H1 (cell line): Measurements from ENCODE around the gene SPTBN4. TPM values are rescaled to one million over a fixed set of nuclear protein-coding genes. Genes with fewer than 3 reads are reported as not detected.

Experiments
- CTCF ChIA-PET: fragments of 300-600 bp; sonication (Branson Sonifier 250); formaldehyde crosslinking; loops from one replicate; lab custom pipeline; 2021; ENCODE audit not compliant: partially characterized antibody; lab: Charles Lee
- POLR2A ChIA-PET: fragments of 300-600 bp; sonication (Branson Sonifier 250); formaldehyde crosslinking; loops from one replicate; lab custom pipeline; 2021; ENCODE audit warnings: inconsistent platforms; ENCODE audit not compliant: partially characterized antibody; lab: Charles Lee
- DNase-seq, 2 experiments: peaks; one replicate each; pipeline versions ENCODE4 v3.0.0 to v3.0.0-alpha.2; 2010 to 2022; ENCODE audit warnings: low spot score in 2 of 2, low read depth in 1 of 2, mixed read lengths in 1 of 2
- FAIRE-seq: peaks from 2 replicates; lab custom pipeline; 2011; peaks lifted over from hg19 to GRCh38; lab: Jason Lieb, UNC
- H2AFZ ChIP-seq: 2 replicates; pipeline ENCODE4 v1.8.1; 2012; ENCODE audit warnings: low read length, inconsistent platforms
- H2AK5ac ChIP-seq: 2 replicates; pipeline ENCODE4 v1.6.1; 2013; ENCODE audit warnings: low read depth, low read length
- H2BK120ac ChIP-seq: replicated peaks from 2 replicates; pipeline ENCODE3; 2013; ENCODE audit warnings: low read depth, low read length, inconsistent platforms
- H2BK12ac ChIP-seq: 2 replicates; pipeline ENCODE4 v1.6.1; 2013; ENCODE audit warnings: low read depth, low read length
- H2BK15ac ChIP-seq: 2 replicates; pipeline ENCODE4 v1.6.1; 2013; ENCODE audit warnings: low read length
- H2BK20ac ChIP-seq: 2 replicates; pipeline ENCODE4 v1.6.1; 2013; ENCODE audit warnings: low read length
- H2BK5ac ChIP-seq: 2 replicates; pipeline ENCODE4 v1.6.1; 2013; ENCODE audit warnings: low read depth, low read length
- H3K14ac ChIP-seq: 2 replicates; pipeline ENCODE4 v1.6.1; 2013; ENCODE audit warnings: inconsistent platforms; ENCODE audit not compliant: insufficient read length
- H3K18ac ChIP-seq: 2 replicates; pipeline ENCODE4 v1.6.1; 2013; ENCODE audit warnings: low read length; ENCODE audit errors: extremely low read depth
- H3K23ac ChIP-seq: 2 replicates; pipeline ENCODE4 v1.6.1; 2013; ENCODE audit warnings: inconsistent platforms; ENCODE audit not compliant: insufficient read length
- H3K23me2 ChIP-seq: 2 replicates; pipeline ENCODE4 v1.6.1; 2013; ENCODE audit warnings: low read depth, low read length
- H3K27ac ChIP-seq: 2 replicates; pipeline ENCODE4 v1.6.1; 2011; ENCODE audit warnings: low read depth, low read length, inconsistent platforms
- H3K27me3 ChIP-seq, 4 experiments: replicated peaks in 1 of 4; 1 replicate in 1 of 4; 2 replicates in 3 of 4; pipeline versions ENCODE4 v1.6.1 to v1.8.1; 2011 to 2013; ENCODE audit warnings: low read length in 3 of 4, mild to moderate bottlenecking in 3 of 4, inconsistent platforms in 2 of 4, mixed read lengths in 2 of 4, moderate library complexity in 1 of 4; ENCODE audit not compliant: control insufficient read depth in 3 of 4, insufficient read depth in 3 of 4; ENCODE audit errors: extremely low read depth in 1 of 4
- H3K36me3 ChIP-seq, 4 experiments: 2 replicates each; pipeline versions ENCODE4 v1.6.1 to v1.8.1; 2011 to 2013; ENCODE audit warnings: mild to moderate bottlenecking in 4 of 4, low read length in 3 of 4, moderate library complexity in 2 of 4, control low read depth in 1 of 4, inconsistent platforms in 1 of 4; ENCODE audit not compliant: insufficient read depth in 4 of 4, control insufficient read depth in 2 of 4
- H3K4ac ChIP-seq: replicated peaks from 2 replicates; pipeline ENCODE3; 2013; ENCODE audit warnings: low read length, low read depth, mixed read lengths, inconsistent platforms; ENCODE audit not compliant: insufficient read length
- H3K4me1 ChIP-seq, 4 experiments: replicated peaks in 1 of 4; 1 replicate in 1 of 4; 2 replicates in 3 of 4; pipeline versions ENCODE4 v1.6.1 to v1.8.1; 2011 to 2013; ENCODE audit warnings: low read length in 3 of 4, inconsistent platforms in 2 of 4, mixed read lengths in 1 of 4; ENCODE audit not compliant: insufficient read depth in 4 of 4, control insufficient read depth in 3 of 4
- H3K4me2 ChIP-seq, 2 experiments: 2 replicates each; pipeline versions ENCODE4 v1.6.1 to v1.8.1; 2011 to 2013; ENCODE audit warnings: low read depth in 2 of 2, low read length in 2 of 2, control low read depth in 1 of 2, inconsistent platforms in 1 of 2, mild to moderate bottlenecking in 1 of 2; ENCODE audit not compliant: insufficient read depth in 1 of 2
- H3K4me3 ChIP-seq, 4 experiments: fragments of 200-600, 300-600 bp in 1 of 4; sonication (generic), shearing (Covaris generic), sonication (Bioruptor Twin) in 1 of 4; 2 replicates each; pipeline versions ENCODE4 v1.5.1 to v1.8.1; 2011 to 2016; ENCODE audit warnings: low read length in 4 of 4, low read depth in 3 of 4, control low read depth in 2 of 4, inconsistent platforms in 2 of 4, mild to moderate bottlenecking in 2 of 4, mixed read lengths in 1 of 4, moderate library complexity in 1 of 4; ENCODE audit not compliant: insufficient read depth in 2 of 4; ENCODE audit errors: extremely low read depth in 1 of 4
- H3K56ac ChIP-seq: replicated peaks from 2 replicates; pipeline ENCODE3; 2013; ENCODE audit warnings: low read depth, mild to moderate bottlenecking, mixed read lengths, low read length, inconsistent platforms; ENCODE audit not compliant: insufficient read length
- H3K79me1 ChIP-seq: 2 replicates; pipeline ENCODE4 v1.6.1; 2013; ENCODE audit warnings: low read depth, low read length, control low read depth
- H3K79me2 ChIP-seq, 2 experiments: 2 replicates each; pipeline versions ENCODE4 v1.6.1 to v1.8.1; 2012 to 2013; ENCODE audit warnings: low read length in 2 of 2, mild to moderate bottlenecking in 2 of 2, inconsistent platforms in 1 of 2; ENCODE audit not compliant: insufficient read depth in 2 of 2, control insufficient read depth in 1 of 2
- H3K9ac ChIP-seq, 4 experiments: replicated peaks in 1 of 4; 1 replicate in 1 of 4; 2 replicates in 3 of 4; pipeline versions ENCODE4 v1.6.1 to v1.8.1; 2011 to 2013; ENCODE audit warnings: low read depth in 3 of 4, low read length in 3 of 4, control low read depth in 2 of 4, mild to moderate bottlenecking in 2 of 4, moderate library complexity in 2 of 4, inconsistent platforms in 1 of 4; ENCODE audit errors: extremely low read depth in 1 of 4
- H3K9me3 ChIP-seq, 2 experiments: 2 replicates each; pipeline versions ENCODE4 v1.6.1 to v1.8.1; 2012 to 2013; ENCODE audit warnings: mild to moderate bottlenecking in 2 of 2, moderate library complexity in 2 of 2, control low read depth in 1 of 2, inconsistent platforms in 1 of 2, low read depth in 1 of 2, low read length in 1 of 2, mixed read lengths in 1 of 2; ENCODE audit not compliant: insufficient read depth in 2 of 2
- H4K20me1 ChIP-seq, 2 experiments: replicated peaks in 1 of 2; 2 replicates each; pipeline versions ENCODE3 to v1.8.1; 2011 to 2013; ENCODE audit warnings: inconsistent platforms in 2 of 2, low read length in 2 of 2, mild to moderate bottlenecking in 1 of 2; ENCODE audit not compliant: insufficient read depth in 2 of 2, control insufficient read depth in 1 of 2
- H4K5ac ChIP-seq: 2 replicates; pipeline ENCODE4 v1.6.1; 2013; ENCODE audit warnings: low read length, low read depth, mixed read lengths, inconsistent platforms; ENCODE audit not compliant: insufficient read length
- H4K8ac ChIP-seq: 2 replicates; pipeline ENCODE4 v1.8.0; 2013; ENCODE audit warnings: mild to moderate bottlenecking, moderate library complexity, low read length, inconsistent platforms; ENCODE audit not compliant: insufficient read depth; ENCODE audit errors: extremely low read depth
- H4K91ac ChIP-seq: replicated peaks from 2 replicates; pipeline ENCODE3; 2013; ENCODE audit warnings: low read length, mixed read lengths, inconsistent platforms; ENCODE audit not compliant: insufficient read length
- CEBPB ChIP-seq: IDR thresholded peaks from 2 replicates; pipeline ENCODE4 v1.6.1; 2012; ENCODE audit warnings: low read depth, low read length
- HDAC2 ChIP-seq, 2 experiments: fragments of 300-600 bp in 1 of 2; sonication (generic) in 1 of 2; IDR thresholded peaks; 2 replicates each; pipeline ENCODE4 v1.6.1; 2011 to 2012; ENCODE audit warnings: low read depth in 2 of 2, low read length in 2 of 2, mild to moderate bottlenecking in 2 of 2, moderate library complexity in 2 of 2, borderline replicate concordance in 1 of 2, inconsistent platforms in 1 of 2
- NRF1 ChIP-seq: IDR thresholded peaks from 2 replicates; pipeline ENCODE4 v1.6.1; 2011; ENCODE audit warnings: mild to moderate bottlenecking, low read depth, low read length, improper control_type of control experiment
- TAF1 ChIP-seq: IDR thresholded peaks from 2 replicates; pipeline ENCODE4 v1.6.1; 2011; ENCODE audit warnings: mild to moderate bottlenecking, low read depth, low read length
- YY1 ChIP-seq: IDR thresholded peaks from 2 replicates; pipeline ENCODE4 v1.6.1; 2011; ENCODE audit warnings: low read depth, mild to moderate bottlenecking, low read length
- WGBS, 2 experiments: shearing (Covaris generic) in 1 of 2; methylation state at CpG; one replicate each; pipeline versions ENCODE4 v1.1.6 to v1.1.7; 2013 to 2015; ENCODE audit warnings: low lambda C conversion rate in 2 of 2, mixed read lengths in 2 of 2, inconsistent platforms in 1 of 2, low coverage in 1 of 2, missing lambda C conversion rate in 1 of 2; ENCODE audit not compliant: insufficient replicate concordance in 2 of 2, insufficient coverage in 1 of 2, insufficient read length in 1 of 2; ENCODE audit errors: extremely low coverage in 1 of 2, missing lambda C conversion rate in 1 of 2; 5-methylcytosine and 5-hydroxymethylcytosine counted together
- polyA plus RNA-seq, 7 experiments: library from polyadenylated mRNA; depleted of rRNA in 3 of 7; stranded (reverse) in 5 of 7; unstranded in 2 of 7; fragments of >200 nt in 5 of 7; fragments of 200-250 nt in 2 of 7; gene quantifications; 1 replicate in 5 of 7; 2 replicates in 1 of 7; 4 replicates in 1 of 7; pipeline versions ENCODE4 v1.2.1 to v1.2.3, GENCODE V29; 2011 to 2013; ENCODE audit warnings: missing spikeins in 2 of 7, mixed read lengths in 2 of 7
- total RNA-seq: library from RNA; stranded (reverse); fragmentation: NEBNext Ultra II Directional; extraction: Animal tissue kit (Norgen Biotek cat#: 25700); gene quantifications from 2 replicates; pipeline ENCODE4 v1.2.1, GENCODE V29; 2021

The SPTBN4 gene
- total and polyA plus RNA-seq, 2 of the 8 experiments (the other 6 are each of a cell fraction or from before 2014, with no cell fraction given), result 1.9 to 3.0 TPM

- H4K5ac ChIP-seq, result no peak overlapping the region
- peak overlapping the region; percentile 17; the same call in 1 of the 2 replicates for H2BK12ac ChIP-seq
- ChIA-PET POLR2A (interaction anchor here (0.6 kb wide), 1 partner anchor 11 kb away, joined by 3 read pairs; no protein-coding TSS in a partner anchor), CTCF (interaction anchor here (0.8 to 9.7 kb wide), 11 partner anchors 11 to 101 kb away, joined by 3 to 95 read pairs (median 5); no protein-coding TSS in a partner anchor)
- H3K79me1 ChIP-seq, result no peaks in the 10 kb centered on the region
- no peak overlapping the region for H3K9ac ChIP-seq
- no peak overlapping the region for H3K4me2 ChIP-seq
- H4K8ac ChIP-seq, result no peak overlapping the region
- H3K27me3 ChIP-seq, result peaks cover 0 to 4% (median 0%) of the 10 kb centered on the region in 4 experiments; a peak in 1 of 7 replicates
- no peak overlapping the region for H3K27ac ChIP-seq
- no peak overlapping the region for H2AK5ac ChIP-seq
- H4K91ac ChIP-seq, result no peak overlapping the region
- H3K36me3 ChIP-seq, result no peaks in the 10 kb centered on the region
- H3K4ac ChIP-seq, result no peak overlapping the region
- H3K9me3 ChIP-seq, result peaks cover 0 to 3% of the 10 kb centered on the region in 2 experiments; a peak in 1 of 4 replicates
- H3K14ac ChIP-seq, result no peak overlapping the region
- H4K20me1 ChIP-seq, result no peaks in the 10 kb centered on the region
- 82% methylated on average over 4 of the region's 4 CpGs; no CpG with 5 or more reads in 1 of the 2 experiments for WGBS, 2 experiments
- no peak overlapping the region for H2BK5ac ChIP-seq
- H2BK20ac ChIP-seq, result no peak overlapping the region
- no peak for TF ChIP-seq CEBPB
- no peak for TF ChIP-seq YY1
- TF ChIP-seq TAF1, result no peak
- no peak for TF ChIP-seq NRF1
- TF ChIP-seq HDAC2 (IDR thresholded peaks at IDR 0.05; ENCODE audit: borderline replicate concordance in 1 of 2, low read depth in 2 of 2, low read length in 2 of 2), result no peak
- H3K23me2 ChIP-seq, result peaks cover 9% of the 10 kb centered on the region
- peaks cover 0 to 7% (median 4%) of the 10 kb centered on the region in 4 experiments; a peak in 6 of 7 replicates for H3K4me1 ChIP-seq
- H3K56ac ChIP-seq, result no peak overlapping the region
- no peak for FAIRE-seq
- no peak overlapping the region for H2BK120ac ChIP-seq
- no peak overlapping the region for H3K23ac ChIP-seq
- no peak overlapping the region for H2AFZ ChIP-seq
- H3K79me2 ChIP-seq, result no peaks in the 10 kb centered on the region
- H2BK15ac ChIP-seq, result no peak overlapping the region
- no peak overlapping the region for H3K4me3 ChIP-seq
- DNase-seq, result no peak
- no peak overlapping the region for H3K18ac ChIP-seq
These were observed 67.3 kb downstream of the SPTBN4 start for GRCh38 chr19:40534148-40534547.
